GM12801 (cell line): ENCODE data around the gene COMTD1.

ENCODE experiments used
- CTCF ChIP-seq: IDR thresholded peaks from one replicate; pipeline ENCODE4 v1.5.1; 2011; ENCODE audit warnings: control low read depth; ENCODE audit not compliant: insufficient read length; ENCODE audit errors: extremely low read depth

The COMTD1 gene

GRCh38 chr10:75244487-75245353 is 9.0 kb upstream of the COMTD1 start:
- no peak for TF ChIP-seq CTCF

GRCh38 chr10:75243426-75243825 is 7.7 kb upstream of the COMTD1 start:
- no peak for TF ChIP-seq CTCF

GRCh38 chr10:75240329-75241076 is 4.7 kb upstream of the COMTD1 start:
- TF ChIP-seq CTCF: no peak

- TF ChIP-seq CTCF: no peak
Observed at GRCh38 chr10:75239096-75239790, 3.5 kb upstream of the COMTD1 start.

GRCh38 chr10:75238182-75239095 is 2.7 kb upstream of the COMTD1 start:
- no peak for TF ChIP-seq CTCF

- TF ChIP-seq CTCF: no peak
Observed at GRCh38 chr10:75236178-75236825, 545 bp upstream of the COMTD1 start.
